ENCODE results near the gene GRID2.

Gene GRID2

GRCh38 chr4:93139118-93139517, 835.4 kb downstream of the GRID2 start:
- DNase-seq (ENCODE audit: low read depth): no peak
- no peak for TF ChIP-seq CTCF (IDR thresholded peaks at IDR 0.05; ENCODE audit: control insufficient read depth, extremely low read depth, insufficient read depth)
- H3K4me3 ChIP-seq (ENCODE audit: low read depth, low read length): no peak overlapping the region

- no peak for DNase-seq (ENCODE audit: low read depth)
- no peak overlapping the region for H3K4me3 ChIP-seq (ENCODE audit: low read depth, low read length)
- TF ChIP-seq CTCF (IDR thresholded peaks at IDR 0.05; ENCODE audit: control insufficient read depth, extremely low read depth, insufficient read depth): no peak
Measured at GRCh38 chr4:93143902-93144301, 840.1 kb downstream of the GRID2 start.

GRCh38 chr4:93144644-93145043, 840.9 kb downstream of the GRID2 start:
- H3K4me3 ChIP-seq (ENCODE audit: low read depth, low read length): no peak overlapping the region
- DNase-seq (ENCODE audit: low read depth): no peak
- no peak for TF ChIP-seq CTCF (IDR thresholded peaks at IDR 0.05; ENCODE audit: control insufficient read depth, extremely low read depth, insufficient read depth)

- TF ChIP-seq CTCF (IDR thresholded peaks at IDR 0.05; ENCODE audit: control insufficient read depth, extremely low read depth, insufficient read depth): no peak
- no peak overlapping the region for H3K4me3 ChIP-seq (ENCODE audit: low read depth, low read length)
- DNase-seq (ENCODE audit: low read depth): no peak
Measured at GRCh38 chr4:93147524-93148212, 843.9 kb downstream of the GRID2 start.

GRCh38 chr4:93152491-93152890, 848.7 kb downstream of the GRID2 start:
- no peak for DNase-seq (ENCODE audit: low read depth)
- no peak overlapping the region for H3K4me3 ChIP-seq (ENCODE audit: low read depth, low read length)
- no peak for TF ChIP-seq CTCF (IDR thresholded peaks at IDR 0.05; ENCODE audit: control insufficient read depth, extremely low read depth, insufficient read depth)

- no peak overlapping the region for H3K4me3 ChIP-seq (ENCODE audit: low read depth, low read length)
- peak; percentile 44 for TF ChIP-seq CTCF (IDR thresholded peaks at IDR 0.05; ENCODE audit: control insufficient read depth, extremely low read depth, insufficient read depth)
- no peak for DNase-seq (ENCODE audit: low read depth)
Measured at GRCh38 chr4:93157986-93158385, 854.2 kb downstream of the GRID2 start.

GRCh38 chr4:93168053-93168452, 864.3 kb downstream of the GRID2 start:
- no peak for TF ChIP-seq CTCF (IDR thresholded peaks at IDR 0.05; ENCODE audit: control insufficient read depth, extremely low read depth, insufficient read depth)
- H3K4me3 ChIP-seq (ENCODE audit: low read depth, low read length): no peak overlapping the region
- DNase-seq (ENCODE audit: low read depth): no peak

All from LNCaP clone FGC (cell line).